CD14-positive monocyte (primary cell): ENCODE data around the gene SRXN1. TPM values are rescaled to one million over a fixed set of nuclear protein-coding genes. Genes with fewer than 3 reads are reported as not detected.

Experiments
- DNase-seq, 3 donors: peaks; one replicate each; pipeline ENCODE4 v3.0.0-alpha.2; 2011 to 2022
- H2AFZ ChIP-seq: 2 replicates; pipeline ENCODE4 v1.6.0; 2012; ENCODE audit warnings: mild to moderate bottlenecking, low read depth, low read length, inconsistent platforms; ENCODE audit not compliant: insufficient read depth, poor library complexity, severe bottlenecking
- H3K27ac ChIP-seq, 2 donors: 1 replicate in 1 of 2; 2 replicates in 1 of 2; pipeline ENCODE4 v1.5.1; 2012 to 2013; ENCODE audit warnings: low read length in 2 of 2, control low read depth in 1 of 2, inconsistent platforms in 1 of 2, low read depth in 1 of 2, mild to moderate bottlenecking in 1 of 2
- H3K27me3 ChIP-seq, 2 donors: one replicate each; pipeline versions ENCODE4 v1.6.0 to v1.6.1; 2011 to 2013; ENCODE audit warnings: low read length in 2 of 2; ENCODE audit not compliant: control insufficient read depth in 2 of 2, insufficient read depth in 2 of 2
- H3K36me3 ChIP-seq, 2 donors: replicated peaks in 1 of 2; 1 replicate in 1 of 2; 2 replicates in 1 of 2; pipeline versions ENCODE4 v1.5.1 to v1.6.1; 2012 to 2013; ENCODE audit warnings: low read length in 2 of 2, control low read depth in 1 of 2, inconsistent platforms in 1 of 2, mild to moderate bottlenecking in 1 of 2; ENCODE audit not compliant: insufficient read depth in 2 of 2, control insufficient read depth in 1 of 2
- H3K4me1 ChIP-seq, 2 donors: 1 replicate in 1 of 2; 2 replicates in 1 of 2; pipeline versions ENCODE4 v1.5.1 to v1.6.1; 2012 to 2013; ENCODE audit warnings: low read length in 2 of 2, control low read depth in 1 of 2, inconsistent platforms in 1 of 2, mild to moderate bottlenecking in 1 of 2, moderate library complexity in 1 of 2; ENCODE audit not compliant: insufficient read depth in 2 of 2, control insufficient read depth in 1 of 2
- H3K4me2 ChIP-seq: replicated peaks from 2 replicates; pipeline ENCODE3; 2012; ENCODE audit warnings: low read length, moderate library complexity, mild to moderate bottlenecking; ENCODE audit not compliant: poor library complexity, severe bottlenecking; ENCODE audit errors: extremely low read depth
- H3K4me3 ChIP-seq, 3 experiments: fragments of 200-600 bp in 1 of 3; sonication (generic) in 1 of 3; replicated peaks in 1 of 3; 1 replicate in 2 of 3; 2 replicates in 1 of 3; pipeline ENCODE4 v1.5.1; 2011 to 2013; ENCODE audit warnings: low read length in 3 of 3, mild to moderate bottlenecking in 3 of 3, control low read depth in 2 of 3, low read depth in 2 of 3, inconsistent platforms in 1 of 3, moderate library complexity in 1 of 3
- H3K79me2 ChIP-seq: 2 replicates; pipeline ENCODE4 v1.6.0; 2012; ENCODE audit warnings: mild to moderate bottlenecking, control low read depth, inconsistent platforms, low read length, moderate library complexity; ENCODE audit not compliant: insufficient read depth
- H3K9ac ChIP-seq: 2 replicates; pipeline ENCODE4 v1.6.0; 2017; ENCODE audit warnings: low read length, mild to moderate bottlenecking; ENCODE audit not compliant: insufficient read depth, poor library complexity, severe bottlenecking
- H3K9me3 ChIP-seq, 2 donors: replicated peaks in 1 of 2; 1 replicate in 1 of 2; 2 replicates in 1 of 2; pipeline versions ENCODE4 v1.5.1 to v1.6.1; 2012 to 2013; ENCODE audit warnings: low read length in 2 of 2, control low read depth in 1 of 2; ENCODE audit not compliant: control insufficient read depth in 1 of 2, insufficient read depth in 1 of 2
- H4K20me1 ChIP-seq: 2 replicates; pipeline ENCODE4 v1.6.0; 2012; ENCODE audit warnings: mild to moderate bottlenecking, low read length, control low read depth, moderate library complexity; ENCODE audit not compliant: insufficient read depth
- H3K27ac Mint-ChIP-seq, 7 donors: one replicate each; pipeline ENCODE4 v1.8.0; 2020; ENCODE audit warnings: mild to moderate bottlenecking in 7 of 7, mixed read lengths in 7 of 7, moderate library complexity in 6 of 7, inconsistent platforms in 2 of 7
- H3K27me3 Mint-ChIP-seq, 3 donors: one replicate each; pipeline ENCODE4 v1.8.0; 2021 to 2022; ENCODE audit warnings: low read depth in 3 of 3, mild to moderate bottlenecking in 3 of 3, mixed read lengths in 3 of 3, moderate library complexity in 3 of 3, inconsistent platforms in 1 of 3
- H3K36me3 Mint-ChIP-seq, 2 donors: one replicate each; pipeline ENCODE4 v1.8.0; 2020; ENCODE audit warnings: mixed read lengths in 2 of 2, inconsistent platforms in 1 of 2, mild to moderate bottlenecking in 1 of 2
- H3K4me1 Mint-ChIP-seq: one replicate; pipeline ENCODE4 v1.8.0; 2020; ENCODE audit warnings: mild to moderate bottlenecking, mixed read lengths
- H3K4me3 Mint-ChIP-seq, 2 donors: one replicate each; pipeline ENCODE4 v1.8.0; 2020; ENCODE audit warnings: mild to moderate bottlenecking in 2 of 2, mixed read lengths in 2 of 2, moderate library complexity in 1 of 2
- H3K9me3 Mint-ChIP-seq, 7 donors: one replicate each; pipeline ENCODE4 v1.8.0; 2020 to 2022; ENCODE audit warnings: mixed read lengths in 7 of 7, mild to moderate bottlenecking in 6 of 7, moderate library complexity in 6 of 7, inconsistent platforms in 2 of 7
- WGBS: methylation state at CpG from one replicate; pipeline ENCODE4 v1.1.5; 2013; ENCODE audit warnings: missing lambda C conversion rate; ENCODE audit not compliant: insufficient coverage; 5-methylcytosine and 5-hydroxymethylcytosine counted together
- intact Hi-C, 2 donors: fragments of 100-400 bp; cut with micrococcal nuclease; formaldehyde crosslinking; loops; one replicate each; pipeline versions ENCODE4 v1.15.0 to v1.15.1; 2023
- polyA plus RNA-seq, 3 donors: library from polyadenylated mRNA; depleted of rRNA in 1 of 3; unstranded in 2 of 3; stranded (reverse) in 1 of 3; fragments of 300-500 nt in 2 of 3; fragments of >200 nt in 1 of 3; fragmentation: Illumina TruSeq in 2 of 3; gene quantifications; 1 replicate in 2 of 3; 2 replicates in 1 of 3; pipeline ENCODE4 v1.2.3, GENCODE V29; 2012 to 2021
- TF ChIP-seq, protein P1 (sequence below): fragments of 200-600 bp; IDR thresholded peaks from one replicate; pipeline ENCODE4 v1.8.0; 2022; ENCODE audit warnings: antibody characterized with exemption, mild to moderate bottlenecking

The SRXN1 gene
- polyA plus RNA-seq, 3 donors: 33.5 to 62.4 (median 56.6) TPM

DNA sequence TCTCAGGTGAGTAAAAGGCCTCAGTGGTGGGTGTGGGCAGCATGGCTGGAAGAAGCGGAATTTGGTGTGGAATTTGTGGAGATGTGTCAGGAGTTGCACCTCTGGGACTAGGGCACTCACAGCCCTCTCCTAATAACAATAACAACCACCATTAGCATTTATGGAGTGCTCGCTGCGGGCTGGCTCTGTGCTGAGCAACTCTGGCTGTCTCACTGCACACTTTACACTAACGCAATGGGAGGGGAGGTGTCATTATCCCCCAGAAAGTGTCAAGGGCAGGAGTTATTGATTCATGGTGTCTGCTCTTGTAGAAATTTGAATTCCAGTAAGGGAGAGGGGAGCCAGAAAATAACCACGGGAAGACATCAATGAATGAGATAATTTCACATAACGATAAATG, 45.3 kb upstream of the SRXN1 start:
- intact Hi-C loops: no loop called here
- H3K9me3 ChIP-seq: no peaks in the 10 kb centered on the region
- no peak overlapping the region for H2AFZ ChIP-seq
- 100% methylated on average over 2 of the region's 6 CpGs for WGBS
- H3K4me3 Mint-ChIP-seq: no peak overlapping the region
- H3K4me3 ChIP-seq: no peak overlapping the region
- no peaks in the 10 kb centered on the region for H4K20me1 ChIP-seq
- no peak overlapping the region for H3K9ac ChIP-seq
- no peaks in the 10 kb centered on the region for H3K4me1 ChIP-seq
- no peak for DNase-seq
- H3K27me3 Mint-ChIP-seq: peaks cover 4 to 9% (median 7%) of the 10 kb centered on the region in 3 donors
- H3K36me3 Mint-ChIP-seq: no peaks in the 10 kb centered on the region
- H3K27me3 ChIP-seq: no peaks in the 10 kb centered on the region
- H3K4me1 Mint-ChIP-seq: no peaks in the 10 kb centered on the region
- no peak overlapping the region for H3K4me2 ChIP-seq
- no peaks in the 10 kb centered on the region for H3K36me3 ChIP-seq
- TF ChIP-seq, protein P1, sequence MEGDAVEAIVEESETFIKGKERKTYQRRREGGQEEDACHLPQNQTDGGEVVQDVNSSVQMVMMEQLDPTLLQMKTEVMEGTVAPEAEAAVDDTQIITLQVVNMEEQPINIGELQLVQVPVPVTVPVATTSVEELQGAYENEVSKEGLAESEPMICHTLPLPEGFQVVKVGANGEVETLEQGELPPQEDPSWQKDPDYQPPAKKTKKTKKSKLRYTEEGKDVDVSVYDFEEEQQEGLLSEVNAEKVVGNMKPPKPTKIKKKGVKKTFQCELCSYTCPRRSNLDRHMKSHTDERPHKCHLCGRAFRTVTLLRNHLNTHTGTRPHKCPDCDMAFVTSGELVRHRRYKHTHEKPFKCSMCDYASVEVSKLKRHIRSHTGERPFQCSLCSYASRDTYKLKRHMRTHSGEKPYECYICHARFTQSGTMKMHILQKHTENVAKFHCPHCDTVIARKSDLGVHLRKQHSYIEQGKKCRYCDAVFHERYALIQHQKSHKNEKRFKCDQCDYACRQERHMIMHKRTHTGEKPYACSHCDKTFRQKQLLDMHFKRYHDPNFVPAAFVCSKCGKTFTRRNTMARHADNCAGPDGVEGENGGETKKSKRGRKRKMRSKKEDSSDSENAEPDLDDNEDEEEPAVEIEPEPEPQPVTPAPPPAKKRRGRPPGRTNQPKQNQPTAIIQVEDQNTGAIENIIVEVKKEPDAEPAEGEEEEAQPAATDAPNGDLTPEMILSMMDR: no peak
- no peak overlapping the region for H3K27ac Mint-ChIP-seq
- H3K79me2 ChIP-seq: no peaks in the 10 kb centered on the region
- peaks cover 0 to 2% (median 0%) of the 10 kb centered on the region in 7 donors for H3K9me3 Mint-ChIP-seq
- H3K27ac ChIP-seq: no peak overlapping the region

DNA sequence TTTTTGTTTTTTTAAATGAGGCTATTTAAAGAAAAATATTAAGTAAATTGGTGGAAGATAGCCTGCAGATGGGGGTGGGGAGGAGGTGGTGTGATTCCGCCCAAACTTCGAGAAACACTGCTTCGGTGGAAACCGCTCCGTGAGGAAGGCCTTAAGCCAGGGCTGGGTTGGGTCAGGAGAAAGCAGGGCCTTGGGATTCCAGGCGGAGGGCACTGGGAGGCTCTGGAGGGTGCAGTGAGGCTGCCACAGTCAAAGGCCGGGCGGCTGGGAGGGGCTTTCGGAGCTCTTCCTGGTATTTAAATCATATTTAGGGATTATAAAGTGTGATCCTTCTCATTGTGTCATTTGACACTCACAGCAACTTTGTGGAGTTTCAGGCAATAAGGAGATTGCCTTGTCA, 44.8 kb upstream of the SRXN1 start:
- Histone ChIP-seq H3K4me2 (no peak overlapping the region), H3K4me1 (no peaks in the 10 kb centered on the region), H4K20me1 (no peaks in the 10 kb centered on the region), H3K79me2 (no peaks in the 10 kb centered on the region), H3K27me3 (no peaks in the 10 kb centered on the region), H2AFZ (no peak overlapping the region), H3K9me3 (no peaks in the 10 kb centered on the region), H3K9ac (no peak overlapping the region), H3K27ac (no peak overlapping the region), H3K36me3 (no peaks in the 10 kb centered on the region), H3K4me3 (no peak overlapping the region)
- Mint-ChIP-seq H3K27me3 (peaks cover 6 to 9% (median 7%) of the 10 kb centered on the region in 3 donors), H3K9me3 (peaks cover 0 to 2% (median 0%) of the 10 kb centered on the region in 7 donors), H3K27ac (no peak overlapping the region), H3K4me3 (no peak overlapping the region), H3K36me3 (no peaks in the 10 kb centered on the region), H3K4me1 (no peaks in the 10 kb centered on the region)
- no peak for DNase-seq
- TF ChIP-seq, protein P1: no peak
- intact Hi-C loops: no loop called here
- 94% methylated on average over 5 of the region's 9 CpGs for WGBS
